NCI-H2029 treated with DMSO at 0.1 percent for 48 hours (cell line): ENCODE results near the gene MOXD1.
"Not testable (repeated sequence)": the region's sequence is repeated elsewhere in the genome, so short reads cannot be mapped to it uniquely, and the experiment has no call there.

Source experiments
- DNase-seq: peaks from one replicate; lab custom pipeline; 2025; lab: John Stamatoyannopoulos, UW

The MOXD1 gene

DNA sequence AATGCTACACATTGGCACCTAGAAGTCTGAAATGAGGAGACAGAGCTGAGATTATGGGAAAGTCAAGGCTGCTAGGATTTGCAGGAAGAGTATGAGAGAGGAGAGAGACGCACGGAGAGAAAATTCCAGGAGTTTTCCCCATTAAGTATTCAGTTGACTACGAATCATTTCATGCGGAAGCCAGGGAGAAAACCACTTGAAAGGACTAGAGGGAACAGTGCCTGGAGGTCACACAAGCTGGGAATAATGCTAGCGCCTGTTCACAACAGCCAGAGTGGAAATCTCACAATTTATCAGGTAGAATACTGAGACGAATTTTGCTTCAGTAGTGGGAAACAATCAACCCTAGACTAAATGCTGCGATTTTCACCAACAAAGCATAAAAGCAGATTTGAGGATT lies 118.6 kb downstream of the MOXD1 start:
- DNase-seq = no peak

DNA sequence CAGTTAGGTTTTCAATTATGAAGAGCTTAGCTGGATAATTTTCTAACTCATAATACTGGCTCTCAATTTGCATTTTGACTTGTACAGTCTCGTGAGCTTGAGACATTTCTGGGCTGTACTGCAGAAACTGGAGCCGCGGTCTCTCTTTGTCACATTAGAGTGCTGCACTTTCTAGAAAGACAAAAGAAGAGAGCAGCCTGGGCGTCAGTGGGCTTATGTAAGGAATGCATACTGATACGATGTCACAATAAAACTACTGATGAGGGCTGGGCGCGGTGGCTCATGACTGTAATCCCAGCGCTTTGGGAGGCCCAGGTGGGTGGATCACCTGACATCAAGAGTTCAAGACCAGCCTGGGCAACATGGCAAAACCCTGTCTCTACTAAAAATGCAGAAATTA lies 120.8 kb downstream of the MOXD1 start:
- DNase-seq = no peak

DNA sequence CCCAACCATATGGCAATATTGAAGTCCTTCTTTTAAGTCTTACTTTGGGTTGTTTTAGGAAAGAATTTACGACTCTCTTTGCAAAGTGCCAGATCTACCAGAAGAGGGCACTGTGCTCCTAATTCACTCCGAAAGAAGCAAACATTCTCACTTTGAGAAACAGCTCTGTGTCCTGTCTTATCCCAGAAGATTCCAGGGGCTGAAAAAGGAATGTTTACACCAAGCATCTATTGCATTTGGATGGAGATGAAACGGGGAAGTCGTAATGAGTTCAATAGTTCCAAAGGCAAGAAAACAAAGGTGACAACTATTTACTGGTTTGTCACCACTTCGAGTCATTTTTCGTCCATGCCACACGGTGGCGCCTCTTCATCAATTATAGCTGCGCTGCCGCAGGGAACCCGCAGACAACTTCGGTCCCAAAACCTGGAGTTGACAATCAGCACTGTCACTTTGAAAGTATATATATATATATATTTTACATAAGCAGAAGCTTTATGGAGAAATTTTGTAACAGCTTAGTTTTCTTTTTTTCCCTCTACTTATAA lies 121.6 kb downstream of the MOXD1 start:
- peak; percentile 57 for DNase-seq

DNA sequence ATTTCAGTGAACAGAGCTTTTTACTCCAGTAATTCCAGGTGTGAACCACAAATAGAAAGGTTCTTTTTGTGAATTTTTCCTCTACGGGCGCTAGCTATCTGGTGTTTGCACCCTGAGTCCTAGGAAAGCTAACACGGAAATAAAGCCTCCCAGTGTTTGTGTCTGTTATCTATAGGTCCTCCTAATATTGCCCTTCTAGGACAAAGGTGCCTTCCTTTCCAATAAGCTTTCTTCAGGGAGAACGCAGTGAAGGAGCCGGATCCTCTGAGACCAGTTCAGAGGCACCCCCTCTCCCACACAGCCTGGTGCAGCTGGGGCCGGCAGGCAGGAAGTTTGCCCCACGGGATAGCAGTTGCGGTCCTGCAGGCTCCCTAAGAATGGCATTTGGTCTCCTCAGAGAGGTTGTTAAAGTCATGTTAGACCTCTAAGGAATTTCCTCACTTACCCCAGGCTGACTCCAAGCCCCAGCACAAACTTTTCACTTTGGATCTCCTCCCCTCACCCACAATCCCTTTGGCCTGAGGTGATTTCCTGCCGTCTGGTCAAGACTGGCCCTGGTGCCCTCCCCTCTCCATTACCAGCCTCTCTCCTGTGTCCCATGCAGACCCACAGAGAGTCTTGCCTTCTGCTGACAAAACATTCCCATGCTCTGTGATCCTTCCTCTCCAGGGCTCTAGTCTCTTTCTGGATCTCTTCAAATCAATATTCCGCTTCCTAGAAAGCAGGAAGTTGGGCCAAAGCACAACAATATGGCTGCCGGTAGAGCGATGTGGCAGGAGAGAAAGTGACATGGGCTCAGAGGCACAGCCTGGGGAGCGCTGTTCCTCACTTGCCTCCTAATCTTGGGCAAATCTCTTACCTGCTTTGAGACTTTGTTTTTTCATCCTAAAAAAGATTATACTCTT lies 126.0 kb downstream of the MOXD1 start:
- no peak for DNase-seq

DNA sequence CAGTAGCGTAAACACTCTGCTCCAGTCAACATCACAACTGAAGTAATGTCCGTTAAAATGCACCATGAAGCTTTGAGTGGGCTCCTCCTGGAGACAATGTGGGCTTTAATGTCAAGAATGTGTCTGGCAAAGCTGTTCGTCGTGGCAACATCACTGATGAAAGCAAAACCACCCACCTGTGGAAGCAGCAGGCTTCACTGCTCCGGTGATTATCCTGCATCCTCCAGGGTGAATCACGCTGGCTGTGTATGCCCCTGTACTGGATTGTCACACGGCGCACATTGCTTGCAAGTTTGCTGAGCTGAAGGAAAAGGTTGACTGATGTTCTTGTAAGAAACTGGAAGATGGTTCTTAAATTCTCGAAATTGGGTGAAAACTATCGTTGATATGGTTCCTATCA lies 128.5 kb downstream of the MOXD1 start:
- DNase-seq = no peak

DNA sequence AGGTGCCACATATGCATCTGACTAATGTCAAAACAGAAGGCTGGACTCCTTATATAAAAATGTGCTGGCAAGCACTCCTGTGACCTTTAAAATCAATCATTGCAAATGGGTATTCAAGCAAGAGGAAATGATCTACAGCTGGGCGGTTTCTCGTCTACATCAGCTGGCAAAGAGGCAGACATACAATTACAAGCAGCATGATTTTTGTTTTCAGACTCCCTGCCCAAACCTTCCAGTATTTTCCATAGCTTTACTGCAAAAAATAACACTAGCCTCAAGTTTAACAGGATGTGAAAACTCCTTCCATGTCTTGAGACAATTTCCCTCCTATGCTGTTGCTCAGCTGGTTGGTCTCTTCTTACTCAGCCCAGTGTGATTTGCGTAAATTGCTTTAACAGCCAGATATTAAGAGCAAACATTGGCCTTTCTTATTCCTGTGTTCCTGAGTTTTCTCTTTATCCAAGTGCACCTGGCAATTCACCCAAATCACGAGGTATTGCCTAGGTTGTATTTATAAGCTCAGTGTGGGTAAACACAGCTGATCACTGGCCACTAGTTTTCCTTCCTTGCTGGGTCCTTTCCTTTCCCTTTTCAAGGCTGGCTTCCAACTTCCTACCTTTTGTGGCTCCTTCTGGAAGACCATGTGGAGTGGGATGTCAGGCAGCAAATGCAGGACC lies 130.4 kb downstream of the MOXD1 start:
- no peak for DNase-seq

DNA sequence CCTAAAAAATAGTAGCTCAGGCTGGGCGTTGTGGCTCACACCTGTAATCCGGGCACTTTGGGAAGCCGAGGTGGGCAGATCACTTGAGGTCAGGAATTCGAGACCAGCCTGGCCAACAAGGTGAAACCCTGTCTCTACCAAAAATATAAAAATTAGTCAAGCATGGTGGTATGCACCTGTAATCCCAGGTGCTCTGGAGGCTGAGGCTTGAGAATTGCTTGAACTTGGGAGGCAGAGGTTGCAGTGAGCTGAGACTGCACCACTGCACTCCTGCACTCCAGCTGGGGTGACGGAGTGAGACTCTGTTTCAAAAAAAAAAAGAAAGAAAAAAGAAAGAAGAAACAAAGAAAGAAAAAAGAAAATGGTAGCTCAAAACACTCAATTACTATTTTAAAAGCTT lies 132.6 kb downstream of the MOXD1 start:
- not testable (repeated sequence) for DNase-seq

DNA sequence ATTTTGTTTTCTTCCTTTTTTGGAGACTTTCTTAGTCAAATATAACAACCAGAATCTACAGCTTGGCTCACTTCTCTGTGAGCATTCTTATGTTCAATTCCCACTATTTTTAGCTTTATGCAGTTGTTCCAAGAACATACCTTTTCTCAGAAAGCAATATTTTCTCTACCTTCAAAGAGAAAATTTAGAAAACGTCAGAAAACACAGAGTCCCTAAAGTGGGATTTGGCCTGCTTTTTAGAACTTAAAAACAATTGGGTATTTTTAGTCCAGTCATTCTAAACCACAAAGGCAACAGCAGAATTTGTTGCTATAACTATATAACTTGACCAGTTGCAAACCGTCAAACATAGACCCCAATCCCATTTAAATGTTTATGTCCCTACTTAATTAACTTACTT lies 133.1 kb downstream of the MOXD1 start:
- no peak for DNase-seq

DNA sequence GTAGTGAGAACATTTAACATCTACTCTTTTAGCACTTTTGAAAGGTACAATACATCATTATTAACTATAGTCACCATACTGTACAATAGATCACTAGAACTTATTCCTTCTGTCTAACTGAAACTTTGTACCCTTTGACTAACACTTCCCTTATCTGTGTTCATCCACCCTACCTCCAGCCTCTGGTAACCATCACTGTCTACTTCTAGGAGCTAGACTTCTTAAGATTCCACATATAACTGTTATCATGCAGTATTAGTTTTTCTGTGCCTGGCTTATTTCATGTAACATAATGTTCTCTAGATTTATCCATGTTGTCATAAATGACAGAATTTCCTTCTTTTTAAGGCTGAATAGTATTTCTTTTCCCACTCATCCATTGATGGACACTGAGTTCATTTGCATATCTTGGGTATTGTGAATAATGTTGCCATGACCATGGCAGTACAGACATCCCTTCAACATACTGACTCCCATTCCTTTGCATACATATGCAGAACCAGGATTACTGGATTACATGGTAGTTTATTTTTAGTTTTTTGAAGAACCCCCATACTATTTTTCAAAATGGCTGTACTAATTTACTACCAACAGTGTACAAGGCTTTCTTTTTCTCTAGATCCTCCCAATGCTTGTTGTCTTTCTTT lies 135.7 kb downstream of the MOXD1 start:
- DNase-seq = no peak

DNA sequence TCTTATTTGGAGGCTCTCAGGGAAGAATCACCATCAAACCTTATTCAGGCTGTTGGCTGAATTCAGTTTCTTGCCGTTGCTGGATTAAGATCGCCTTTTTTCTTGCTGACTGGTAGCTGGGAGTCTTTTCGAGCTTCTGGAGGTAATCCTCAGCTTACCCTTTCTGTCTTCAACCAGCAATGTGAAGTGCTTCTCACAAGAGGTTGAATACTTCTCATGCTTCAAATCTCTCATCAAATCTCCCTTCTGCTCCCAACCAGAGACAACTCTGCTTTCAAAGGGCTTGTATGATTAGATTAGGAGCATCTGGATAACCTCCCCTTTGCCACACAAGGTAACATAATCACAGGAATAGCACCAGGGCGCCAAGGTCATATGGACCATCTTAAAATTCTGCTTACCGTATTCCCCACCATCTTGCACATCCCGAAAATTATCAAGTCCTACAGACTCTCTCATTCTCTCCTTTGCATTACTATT lies 137.2 kb downstream of the MOXD1 start:
- no peak for DNase-seq

DNA sequence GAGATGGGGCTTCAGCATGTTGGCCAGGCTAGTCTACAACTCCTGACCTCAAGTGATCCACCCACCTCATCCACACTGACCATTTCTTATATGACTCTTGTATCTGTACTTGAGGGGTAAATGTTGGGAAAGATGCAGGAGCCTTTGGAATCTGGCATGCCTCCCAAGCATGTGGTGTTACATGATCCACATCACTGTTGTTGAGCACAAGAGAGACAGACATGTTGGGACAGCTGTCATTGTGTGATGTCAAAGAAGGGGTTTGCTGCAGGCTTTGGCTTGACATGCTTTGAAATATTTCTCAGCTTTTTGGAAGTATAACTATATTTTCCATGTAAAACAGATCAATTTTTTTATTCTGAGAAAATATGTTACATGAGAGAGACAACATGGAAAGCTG lies 139.9 kb downstream of the MOXD1 start:
- DNase-seq = no peak

DNA sequence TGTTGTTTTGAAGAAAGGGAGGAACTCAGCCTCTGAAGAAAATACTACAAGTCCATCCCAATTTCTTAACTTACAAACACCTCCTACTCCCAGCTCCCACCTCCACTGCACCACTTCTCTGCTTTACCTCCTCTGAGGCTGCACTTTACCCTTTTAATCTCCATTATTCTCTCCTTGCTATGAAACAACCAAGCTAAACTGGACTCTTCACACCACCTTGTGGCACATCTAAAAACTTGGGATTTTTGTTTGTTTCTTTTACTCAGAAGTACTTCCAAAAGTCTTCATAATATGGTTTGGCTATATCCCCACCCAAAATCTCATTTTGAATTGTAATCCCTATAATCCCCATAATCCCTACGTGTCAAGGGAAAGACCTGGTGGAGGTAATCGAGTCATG lies 142.2 kb downstream of the MOXD1 start:
- DNase-seq = no peak

DNA sequence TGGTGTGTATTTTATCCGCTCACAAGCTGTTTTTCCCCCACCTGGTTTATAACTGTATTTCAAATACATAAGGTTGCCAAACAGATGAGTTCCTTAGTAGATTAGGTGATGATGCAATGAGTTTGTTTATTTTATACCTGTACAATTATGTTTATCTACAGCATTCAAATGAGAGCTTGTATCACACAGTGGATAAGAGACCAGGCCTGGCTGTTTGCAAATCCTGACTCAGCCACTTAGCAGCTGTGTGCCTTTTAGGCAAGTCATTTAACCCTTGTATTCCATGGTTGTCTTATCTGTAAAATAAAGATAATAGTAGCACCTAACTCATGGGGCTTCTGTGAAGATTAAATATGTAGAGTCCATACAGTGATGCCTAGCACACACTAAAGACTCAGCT lies 143.7 kb downstream of the MOXD1 start:
- no peak for DNase-seq

DNA sequence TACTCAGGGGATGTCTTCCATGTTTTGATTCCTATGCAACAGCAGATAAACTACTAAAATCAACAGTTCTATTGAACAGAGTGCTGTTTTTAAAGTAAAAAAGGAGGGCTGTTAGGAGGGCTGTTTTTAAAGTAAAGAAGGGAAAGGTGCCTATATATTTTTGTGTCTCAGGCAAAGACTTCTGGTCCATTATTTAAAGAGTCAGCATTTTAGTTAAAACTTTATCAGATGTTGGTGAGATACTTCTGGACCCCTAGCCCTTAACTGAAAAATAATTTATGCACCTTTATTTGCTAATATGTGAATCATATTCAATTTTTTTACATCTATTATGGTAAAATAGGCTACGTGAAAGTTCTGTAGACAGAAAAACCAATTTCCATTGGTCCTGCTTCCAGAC lies 144.8 kb downstream of the MOXD1 start:
- DNase-seq = no peak

DNA sequence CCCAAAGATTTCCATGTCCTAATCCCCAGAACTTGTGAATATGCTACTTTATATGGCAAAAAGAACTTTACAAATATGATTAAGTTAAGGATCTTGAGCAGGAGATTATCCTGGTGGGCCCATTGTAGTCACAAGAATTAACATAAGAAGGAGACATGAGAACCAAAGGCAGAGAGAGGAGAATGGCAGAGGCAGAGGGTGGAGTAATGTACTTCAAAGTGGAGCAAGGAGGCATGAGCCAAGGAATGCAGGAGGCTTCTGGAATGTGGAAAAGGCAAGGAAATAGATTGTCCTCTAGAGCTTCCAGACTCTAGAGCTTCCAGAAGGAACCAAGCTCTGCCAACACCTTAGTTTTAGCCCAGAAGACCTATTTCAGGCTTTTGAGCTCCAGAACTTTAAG lies 147.4 kb downstream of the MOXD1 start:
- DNase-seq = no peak

DNA sequence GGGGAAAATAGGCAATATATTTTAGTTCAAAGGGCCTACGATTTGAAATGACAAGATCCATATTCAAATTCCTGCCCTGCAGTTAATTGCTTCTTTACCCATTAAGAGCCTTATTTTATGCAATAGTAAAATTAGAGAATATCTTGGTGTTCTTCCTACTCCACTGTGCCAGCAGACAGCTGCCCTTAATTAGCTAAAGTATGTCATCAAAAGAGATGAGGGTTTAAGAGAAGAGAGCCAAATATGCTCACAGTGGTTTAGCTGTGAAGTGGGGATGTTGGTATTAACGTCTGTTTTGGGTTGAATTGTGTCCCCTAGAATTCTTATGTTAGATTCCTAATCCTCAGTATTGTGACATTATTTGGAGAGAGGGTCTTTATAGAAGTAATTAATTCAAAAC lies 148.1 kb downstream of the MOXD1 start:
- no peak for DNase-seq

DNA sequence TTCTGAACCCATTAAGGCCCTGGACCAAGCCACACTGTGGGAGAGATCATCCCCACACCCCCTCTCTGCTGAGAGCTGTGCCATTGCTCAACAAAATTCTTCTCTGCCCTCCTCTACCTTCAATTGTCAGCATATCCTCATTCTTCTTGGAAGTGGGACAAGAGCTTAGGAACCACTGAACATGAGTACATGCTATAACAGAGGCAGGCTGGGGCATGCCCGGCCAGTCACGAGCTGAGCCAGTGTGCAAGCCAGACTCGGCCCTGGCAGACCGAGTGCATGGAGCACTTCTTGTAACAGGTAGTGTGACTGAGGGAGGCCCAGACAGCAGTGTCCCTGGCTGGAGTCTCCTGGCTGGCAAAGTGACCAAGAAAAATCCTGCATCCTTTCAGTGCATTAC lies 149.2 kb downstream of the MOXD1 start:
- no peak for DNase-seq

DNA sequence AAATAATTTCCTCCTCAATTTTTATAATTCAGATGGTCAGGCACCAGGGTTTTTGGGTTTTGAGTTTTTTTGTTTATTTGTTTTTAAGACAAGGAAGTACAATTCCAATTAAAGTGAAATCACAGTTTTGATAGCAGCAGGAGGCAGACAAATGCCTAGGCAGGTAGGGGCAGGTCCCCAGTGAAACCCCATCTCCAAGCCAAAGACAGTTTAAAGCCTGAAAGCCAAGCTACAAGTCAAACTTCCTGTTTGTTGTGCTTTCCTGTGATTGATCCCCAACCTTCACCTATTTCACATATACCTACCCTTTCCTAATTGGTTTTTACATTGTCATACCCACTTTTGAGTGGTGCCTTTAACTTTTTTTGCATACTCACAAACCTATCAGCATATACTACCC lies 149.6 kb downstream of the MOXD1 start:
- no peak for DNase-seq

DNA sequence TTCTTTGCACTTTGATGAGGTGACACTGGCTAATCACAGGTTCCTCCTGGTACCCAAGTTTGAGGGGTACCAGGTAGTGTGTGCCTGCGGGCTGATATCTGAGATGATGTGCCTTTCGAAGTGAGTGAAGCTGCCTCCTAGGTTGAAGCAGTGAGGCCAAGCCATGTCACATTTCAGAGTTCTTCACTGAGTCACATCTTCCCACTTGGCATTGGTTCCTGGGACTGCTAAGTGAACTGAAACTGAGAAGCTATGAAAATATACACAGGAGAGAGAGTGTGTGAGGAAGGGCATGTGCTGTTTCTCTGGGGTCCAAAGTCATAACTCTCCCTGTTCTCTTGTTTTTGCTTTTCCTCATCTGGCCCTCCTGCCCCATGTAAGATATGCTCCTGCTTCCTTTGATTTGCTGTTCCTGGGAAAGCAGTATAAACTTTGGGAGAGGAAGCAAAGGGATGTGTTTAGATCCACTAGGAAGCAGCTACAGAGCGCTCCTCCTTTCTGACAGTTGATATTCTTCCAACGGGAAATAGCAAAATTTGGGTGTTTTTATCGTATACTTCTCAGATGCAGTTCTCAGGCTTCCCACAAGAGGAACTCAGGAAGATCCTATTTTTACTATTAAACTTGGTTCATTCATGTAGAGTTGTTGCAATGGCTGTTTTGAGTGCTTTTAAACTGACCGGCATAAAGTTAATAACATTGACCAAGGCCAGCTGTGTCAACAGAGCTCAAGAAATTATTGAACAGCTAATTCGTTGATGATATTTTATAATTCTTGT lies 153.7 kb downstream of the MOXD1 start:
- DNase-seq = no peak

DNA sequence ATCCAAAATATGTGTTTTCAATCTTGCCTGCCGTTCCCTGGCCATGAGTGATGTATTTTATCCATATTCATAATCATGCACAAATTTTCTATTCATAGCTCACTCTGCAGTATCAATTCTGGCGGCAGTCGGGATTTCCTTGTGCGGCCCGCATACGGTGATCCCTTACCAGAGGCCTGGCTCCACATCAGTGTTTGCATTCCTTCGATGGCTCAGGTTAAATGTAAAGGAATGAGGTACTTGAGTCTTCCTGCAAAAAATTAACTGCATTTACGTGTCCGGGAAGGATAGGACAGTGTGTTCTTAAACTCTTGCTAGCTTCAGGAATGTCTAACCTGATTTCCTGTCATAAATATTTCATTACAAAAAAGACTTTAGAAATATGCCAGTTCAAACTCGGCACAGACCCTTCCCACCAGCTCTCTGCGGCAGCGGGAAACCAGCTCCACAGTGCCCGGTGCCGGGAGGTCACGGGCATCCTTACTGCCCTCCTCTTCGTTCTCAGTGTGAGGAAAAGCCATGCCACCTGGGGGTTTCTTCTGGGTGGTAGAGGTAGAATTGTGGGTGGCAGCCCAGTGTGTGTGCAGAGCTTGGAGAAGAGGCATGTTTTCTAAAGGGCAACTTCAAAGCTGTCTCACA lies 154.5 kb downstream of the MOXD1 start:
- DNase-seq = no peak

DNA sequence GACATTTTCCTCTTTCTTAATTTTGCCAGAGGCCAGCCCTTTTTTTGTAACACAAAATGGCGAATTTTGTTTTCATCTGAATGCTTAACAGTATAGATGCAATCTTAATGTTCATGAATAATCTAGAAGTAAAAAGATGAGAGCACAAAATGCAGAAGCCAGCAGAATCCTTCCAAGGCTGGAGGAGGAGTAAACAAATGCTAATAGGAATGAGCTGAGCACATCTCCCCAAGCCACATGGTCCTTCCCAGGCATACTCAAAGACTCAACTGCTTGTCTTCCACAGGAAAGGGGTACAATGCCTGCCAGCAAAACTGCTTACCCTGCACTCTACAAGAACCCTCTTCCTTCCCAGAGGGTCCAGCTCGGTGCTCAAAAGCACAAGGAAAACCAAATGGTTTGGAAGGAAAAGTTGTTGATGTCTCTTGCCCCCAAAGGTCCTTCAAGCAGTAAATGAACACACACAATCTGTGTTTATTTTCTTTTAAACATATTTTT lies 155.1 kb downstream of the MOXD1 start:
- DNase-seq = no peak
